Prostate gland (tissue), 2 donors: ENCODE measurements around the gene SULT1B1.

ENCODE experiments used
- CTCF ChIP-seq, 4 experiments: fragments of 200-600 bp in 2 of 4; fragments of 450-650 bp in 2 of 4; sonication (generic) in 2 of 4; IDR thresholded peaks; 1 replicate in 3 of 4; 2 replicates in 1 of 4; pipeline ENCODE4 v1.5.1; 2016 to 2019; ENCODE audit warnings: antibody characterized with exemption in 4 of 4, mild to moderate bottlenecking in 2 of 4, moderate library complexity in 2 of 4
- POLR2A ChIP-seq: fragments of 450-650 bp; IDR thresholded peaks from one replicate; pipeline ENCODE4 v1.6.1; 2016; ENCODE audit warnings: antibody characterized with exemption, mild to moderate bottlenecking
- POLR2AphosphoS5 ChIP-seq: sonication (generic); formaldehyde crosslinking; IDR thresholded peaks from one replicate; pipeline ENCODE4 v1.6.1; 2017; ENCODE audit warnings: antibody characterized with exemption

GRCh38 chr4:69707807-69708206, 52.6 kb downstream of the SULT1B1 start:
- no peak for TF ChIP-seq CTCF (IDR thresholded peaks at IDR 0.05)
- peak; percentile 82 for TF ChIP-seq POLR2AphosphoS5
- TF ChIP-seq POLR2A: no peak
